ENCODE measurements around the gene SIX4. TPM values are rescaled to one million over a fixed set of nuclear protein-coding genes. Genes with fewer than 3 reads are reported as not detected.

Gene SIX4
- total RNA-seq, 1 donor from 2014 or later, result 1.6 TPM

GRCh38 chr14:60723116-60723906 lies 840 bp downstream of the SIX4 start:
- intact Hi-C loops (cut with micrococcal nuclease), result no loop called here
- DNase-seq (peak; percentile 53), ATAC-seq (peak; percentile 66)

- intact Hi-C loops (cut with micrococcal nuclease), result no loop called here
- DNase-seq, result peak; percentile 27
- peak; percentile 28 for ATAC-seq
Measured at GRCh38 chr14:60722357-60723115, 1.6 kb downstream of the SIX4 start.

DNA sequence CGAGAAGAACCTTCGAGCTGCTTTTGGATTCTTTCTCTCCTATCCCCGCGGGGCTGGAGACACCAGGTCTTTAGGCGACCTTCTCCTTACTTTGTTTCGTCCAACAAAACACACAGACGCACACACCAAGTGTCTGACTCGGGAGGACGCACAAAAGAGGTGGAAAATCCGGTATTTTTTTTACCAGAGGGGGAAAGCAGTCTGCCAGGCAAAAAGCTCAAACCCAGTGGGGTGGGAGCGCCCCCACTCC lies 2.1 kb downstream of the SIX4 start:
- ATAC-seq (no peak), DNase-seq (no peak)
- intact Hi-C loops (cut with micrococcal nuclease), result no loop called here

GRCh38 chr14:60721326-60722106 lies 2.6 kb downstream of the SIX4 start:
- intact Hi-C loops (cut with micrococcal nuclease), result no loop called here
- DNase-seq, result peak; percentile 57
- ATAC-seq, result peak; percentile 62

DNA sequence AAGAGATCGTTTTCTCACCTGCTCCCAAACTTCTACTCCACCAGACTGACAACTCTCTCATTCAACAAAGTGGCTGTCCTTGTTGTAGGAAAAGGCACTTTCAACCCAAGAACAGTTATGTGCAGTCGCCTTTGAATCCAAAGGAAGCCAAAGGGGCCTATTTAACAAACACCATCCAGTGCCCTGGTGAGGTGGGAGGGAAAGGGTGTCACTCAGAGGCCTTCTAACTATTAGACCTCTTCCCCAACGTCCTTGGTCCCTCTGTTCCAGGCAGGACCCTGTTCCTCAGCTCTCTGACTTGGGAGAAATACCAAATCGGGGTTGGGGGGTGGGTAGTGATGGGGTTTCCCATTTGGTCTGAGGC lies 3.2 kb downstream of the SIX4 start:
- DNase-seq (no peak), ATAC-seq (no peak)
- intact Hi-C loops (cut with micrococcal nuclease), result no loop called here

DNA sequence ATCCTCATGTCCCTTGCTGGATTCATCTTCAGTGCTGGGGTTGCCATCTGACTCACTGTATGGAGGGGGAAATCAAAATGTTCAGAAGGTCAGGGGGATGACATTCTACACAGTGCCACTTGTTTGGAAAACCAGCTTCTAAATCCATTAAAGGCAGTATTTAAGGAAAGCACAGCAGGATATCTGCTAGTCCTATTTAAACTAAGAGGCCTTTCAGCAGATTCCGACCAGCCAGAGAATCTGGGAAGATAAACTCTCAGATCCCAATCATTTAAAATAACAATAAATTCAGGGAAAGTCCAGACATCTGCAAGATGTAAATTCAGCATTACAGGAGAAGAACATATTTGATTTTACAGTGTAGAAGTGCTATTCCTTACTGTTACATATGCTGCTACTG lies 3.8 kb downstream of the SIX4 start:
- intact Hi-C loops (cut with micrococcal nuclease), result no loop called here
- ATAC-seq (no peak), DNase-seq (no peak)

DNA sequence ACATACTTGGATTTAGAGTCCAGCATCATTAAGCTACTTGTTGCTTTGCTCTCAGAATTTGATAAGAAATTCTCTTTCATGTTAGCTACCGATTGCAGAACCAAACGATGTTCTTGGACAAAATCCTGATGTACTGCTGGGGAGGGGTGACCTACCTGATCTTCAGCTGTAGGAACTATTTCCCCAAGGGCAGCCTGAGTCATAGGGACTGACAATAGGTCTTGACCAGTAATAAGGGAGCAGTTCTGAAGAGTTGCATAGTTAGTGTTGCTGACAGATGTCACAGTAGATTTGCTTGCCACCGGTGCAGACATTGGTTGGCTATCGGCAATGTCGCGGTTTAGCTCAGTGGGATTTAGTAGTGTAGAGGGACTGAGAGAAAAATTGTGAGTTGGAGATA lies 10.6 kb downstream of the SIX4 start:
- intact Hi-C loops (cut with micrococcal nuclease), result no loop called here
- DNase-seq, result no peak
- ATAC-seq, result no peak

DNA sequence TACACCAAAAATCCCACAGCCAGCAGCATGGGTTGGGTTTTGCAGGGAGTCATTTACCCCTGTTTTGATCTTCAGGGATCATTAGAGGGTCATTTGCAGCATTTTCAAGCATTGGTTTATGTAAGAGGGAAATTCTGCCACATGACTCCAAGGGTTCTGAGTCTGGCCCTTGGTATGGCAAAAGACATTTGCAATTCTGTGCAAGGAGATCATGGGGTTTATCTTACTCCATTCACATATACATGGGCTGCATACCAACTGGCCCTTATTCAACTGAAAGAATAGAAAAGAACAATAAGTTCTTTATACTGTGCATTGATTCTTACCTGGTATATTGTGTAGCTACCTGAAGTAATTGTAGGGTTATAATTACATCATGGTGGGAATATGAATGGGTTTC lies 13.7 kb downstream of the SIX4 start:
- DNase-seq (no peak), ATAC-seq (no peak)
- intact Hi-C loops (cut with micrococcal nuclease), result no loop called here

DNA sequence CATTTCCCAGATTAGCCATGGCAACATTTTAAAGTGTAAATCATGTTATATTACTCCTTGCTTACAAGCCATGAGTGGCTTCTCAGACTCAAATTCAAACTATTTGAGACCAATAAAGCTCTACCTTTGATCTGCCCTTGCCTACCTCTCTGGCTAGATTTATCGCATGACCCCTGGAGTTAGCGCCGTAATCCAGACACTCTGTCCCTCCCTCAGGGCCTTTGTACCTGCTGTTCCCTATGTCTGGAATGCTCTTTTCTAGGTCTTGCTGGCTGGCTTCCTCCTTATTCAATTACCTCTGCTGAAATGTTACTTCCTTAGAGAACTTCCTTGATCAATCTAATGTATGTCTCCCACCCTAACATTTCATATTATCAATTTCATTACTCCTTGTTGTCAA lies 16.3 kb downstream of the SIX4 start:
- intact Hi-C loops (cut with micrococcal nuclease), result no loop called here
- no peak for DNase-seq
- no peak for ATAC-seq

GRCh38 chr14:60705100-60705499 lies 19.1 kb downstream of the SIX4 start:
- intact Hi-C loops (cut with micrococcal nuclease), result no loop called here
- ATAC-seq, result no peak

DNA sequence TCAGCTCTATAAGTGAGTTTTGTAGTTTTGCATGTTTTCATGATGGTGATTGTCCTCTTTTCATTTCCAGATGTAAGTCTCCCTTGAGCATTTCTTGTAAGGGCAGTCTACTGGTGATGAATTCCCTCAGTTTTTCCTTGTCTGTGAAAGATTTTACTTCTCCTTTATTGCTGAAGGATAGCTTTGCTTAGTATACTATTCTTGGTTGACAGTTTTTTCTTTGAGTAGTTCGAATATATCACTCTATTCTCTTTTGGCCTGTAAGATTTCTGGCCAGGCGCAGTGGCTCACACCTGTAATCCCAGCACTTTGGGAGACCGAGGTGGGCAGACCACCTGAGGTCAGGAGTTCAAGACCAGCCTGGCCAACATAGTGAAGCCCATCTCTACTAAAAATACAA lies 23.6 kb downstream of the SIX4 start:
- ATAC-seq, result no peak
- intact Hi-C loops (cut with micrococcal nuclease), result no loop called here
- DNase-seq, result no peak

More at GRCh38 chr14:60705100-60705499, 19.1 kb downstream of the SIX4 start:
- DNase-seq, result no peak

DNA sequence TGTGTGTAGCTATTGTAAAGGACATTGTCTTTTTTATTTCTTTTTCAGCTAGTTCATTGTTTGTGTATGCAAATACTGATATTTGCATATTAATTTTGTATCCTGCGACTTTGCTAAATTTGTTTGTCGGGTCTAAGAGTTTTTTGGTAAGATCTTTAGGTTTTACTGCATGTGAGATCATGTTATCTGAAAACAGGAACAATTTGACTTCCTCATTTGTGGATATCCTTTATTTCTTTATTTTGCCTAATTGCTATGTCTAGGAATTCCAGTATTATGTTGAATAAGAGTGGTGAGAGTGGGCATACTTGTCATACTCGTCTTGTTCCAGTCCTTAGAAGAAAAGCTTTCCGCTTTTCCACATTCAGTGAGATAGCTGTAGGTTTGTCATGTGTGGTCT lies 28.8 kb downstream of the SIX4 start:
- DNase-seq, result no peak
- no peak for ATAC-seq
- intact Hi-C loops (cut with micrococcal nuclease), result no loop called here

DNA sequence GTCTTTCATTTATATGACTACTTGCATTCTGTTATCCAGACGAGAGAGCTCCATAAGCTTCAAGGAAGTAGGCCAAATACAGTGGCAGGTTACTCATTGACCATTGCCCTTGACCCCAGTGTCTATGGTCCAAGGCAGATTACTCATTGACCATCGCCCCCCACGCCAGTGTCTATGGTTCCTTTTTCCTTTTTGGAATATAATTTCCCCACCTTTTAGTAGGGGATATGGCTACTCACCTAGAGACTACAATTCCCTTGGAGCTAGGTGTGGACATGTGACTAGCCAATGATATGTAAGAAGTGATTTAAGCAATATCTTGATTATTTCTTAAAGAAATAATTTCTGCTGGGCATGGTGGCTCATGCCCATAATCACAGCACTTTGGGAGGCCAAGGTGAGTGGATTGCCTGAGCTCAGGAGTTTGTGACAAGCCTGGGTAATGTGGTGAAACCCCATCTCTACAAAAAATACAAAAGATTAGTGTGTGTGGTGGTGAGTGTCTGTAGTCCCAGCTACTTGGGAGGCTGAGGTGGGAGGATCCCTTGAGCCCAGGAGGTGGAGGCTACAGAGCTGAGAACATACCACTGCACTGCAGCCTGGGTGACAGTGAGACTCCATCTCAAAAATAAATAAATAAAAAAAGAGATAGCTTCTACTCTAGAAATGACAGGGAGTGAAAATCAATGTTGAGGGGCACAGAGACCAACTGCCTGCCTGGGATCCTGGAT lies 32.6 kb downstream of the SIX4 start:
- intact Hi-C loops (cut with micrococcal nuclease), result no loop called here
- DNase-seq (no peak), ATAC-seq (no peak)

- DNase-seq, result no peak
Measured at GRCh38 chr14:60686865-60687264, 37.3 kb downstream of the SIX4 start.

GRCh38 chr14:60684203-60684602 lies 39.9 kb downstream of the SIX4 start:
- DNase-seq (no peak), ATAC-seq (no peak)
- intact Hi-C loops (cut with micrococcal nuclease), result no loop called here

More at GRCh38 chr14:60686865-60687264, 37.3 kb downstream of the SIX4 start:
- ATAC-seq, result no peak
- intact Hi-C loops (cut with micrococcal nuclease), result no loop called here

GRCh38 chr14:60681271-60681670 lies 42.9 kb downstream of the SIX4 start:
- no peak for ATAC-seq
- DNase-seq, result no peak
- intact Hi-C loops (cut with micrococcal nuclease), result no loop called here

DNA sequence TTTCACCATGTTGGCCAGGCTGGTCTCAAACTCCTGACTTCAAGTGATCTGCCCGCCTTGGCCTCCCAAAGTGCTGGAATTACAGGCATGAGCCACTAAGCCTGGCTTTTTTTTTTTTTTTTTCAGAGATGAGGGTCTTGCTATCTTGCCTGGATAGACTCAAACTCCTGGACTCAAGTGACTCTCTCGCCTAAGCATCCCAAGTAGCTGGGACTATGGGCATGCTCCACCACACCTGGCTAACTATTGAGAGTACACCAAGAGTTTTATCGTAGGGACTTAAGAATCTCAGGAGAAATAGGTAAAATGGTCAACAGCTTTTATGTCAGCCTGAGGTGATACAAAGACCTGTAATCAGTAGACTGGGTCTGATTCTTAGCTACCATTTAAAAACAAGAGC lies 43.6 kb downstream of the SIX4 start:
- DNase-seq (no peak), ATAC-seq (no peak)
- intact Hi-C loops (cut with micrococcal nuclease), result no loop called here

DNA sequence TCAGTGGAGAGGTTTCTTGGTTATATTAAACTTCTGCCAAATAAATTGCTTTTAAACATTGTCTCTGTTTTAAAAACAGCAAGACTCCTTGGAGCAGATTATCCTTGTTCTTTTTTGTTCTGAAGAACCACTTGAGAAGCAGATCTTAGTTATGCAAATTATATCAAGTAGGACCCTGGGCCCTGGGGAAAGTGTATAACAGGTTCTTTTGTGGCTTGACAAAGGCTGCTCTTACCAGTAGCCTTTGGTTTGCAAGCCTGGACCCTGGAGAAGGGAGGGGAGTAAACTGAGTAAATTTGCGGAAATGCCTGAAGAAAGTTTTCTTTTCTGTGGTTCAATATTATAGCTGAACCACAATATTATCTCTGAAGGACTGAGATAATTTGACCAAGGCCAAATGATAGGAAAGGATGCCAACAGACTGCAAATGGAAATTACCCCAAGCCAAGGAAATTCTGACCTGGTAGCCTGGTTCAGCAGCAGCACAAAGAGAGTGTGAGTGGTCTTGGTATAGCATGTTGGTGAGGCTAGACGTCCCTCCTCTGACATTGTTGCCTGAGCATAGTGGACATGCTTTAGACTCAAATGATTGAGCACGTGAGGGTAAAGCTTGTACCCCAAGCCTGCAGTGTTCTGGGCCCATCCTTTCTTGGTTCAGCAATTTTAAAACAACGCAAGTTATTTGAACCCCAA lies 44.4 kb downstream of the SIX4 start:
- intact Hi-C loops (cut with micrococcal nuclease), result no loop called here
- DNase-seq (no peak), ATAC-seq (no peak)

- intact Hi-C loops (cut with micrococcal nuclease), result no loop called here
- DNase-seq, result no peak
- ATAC-seq, result no peak
Measured at GRCh38 chr14:60677701-60678100, 46.5 kb downstream of the SIX4 start.
